T47D (cell line): ENCODE results near the gene DGKB.
"Not testable (repeated sequence)": the region's sequence is repeated elsewhere in the genome, so short reads cannot be mapped to it uniquely, and the experiment has no call there.

ENCODE experiments used
- DNase-seq, 2 experiments: peaks; one replicate each; pipeline versions ENCODE4 v3.0.0 to v3.0.0-alpha.2; 2011 to 2012; ENCODE audit warnings: low read depth in 1 of 2, low spot score in 1 of 2
- JUND ChIP-seq: IDR thresholded peaks from 2 replicates; pipeline ENCODE4 v1.6.1; 2012; ENCODE audit warnings: low read depth
- in situ Hi-C: cut with HindIII; loops from 2 replicates; pipeline ENCODE4 v1.10.0; 2016; ENCODE audit warnings: low sequenced_read_pairs, low pct_unique_long_range_greater_than_20kb

The DGKB gene

DNA sequence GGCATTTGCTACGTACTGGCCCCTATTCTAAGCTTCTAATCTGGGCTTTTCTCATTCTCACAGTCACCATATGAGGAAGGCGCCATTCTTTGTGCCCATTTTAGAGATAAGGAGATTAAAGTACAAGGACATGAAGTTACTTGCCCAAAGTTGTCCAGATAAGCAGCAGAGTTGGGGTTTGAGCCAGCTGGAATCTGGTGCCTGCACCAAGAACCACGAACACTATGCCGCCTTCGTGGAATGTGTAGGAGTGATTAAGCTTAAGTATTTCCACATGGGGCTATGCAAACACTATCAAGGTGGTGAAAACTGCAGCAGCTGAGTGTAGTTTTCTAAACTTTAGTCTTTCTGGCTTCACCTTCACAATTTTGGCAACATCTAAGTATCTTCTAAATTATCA lies 570.4 kb downstream of the DGKB start:
- in situ Hi-C loops = no loop called here
- no peak for DNase-seq
- no peak for TF ChIP-seq JUND

DNA sequence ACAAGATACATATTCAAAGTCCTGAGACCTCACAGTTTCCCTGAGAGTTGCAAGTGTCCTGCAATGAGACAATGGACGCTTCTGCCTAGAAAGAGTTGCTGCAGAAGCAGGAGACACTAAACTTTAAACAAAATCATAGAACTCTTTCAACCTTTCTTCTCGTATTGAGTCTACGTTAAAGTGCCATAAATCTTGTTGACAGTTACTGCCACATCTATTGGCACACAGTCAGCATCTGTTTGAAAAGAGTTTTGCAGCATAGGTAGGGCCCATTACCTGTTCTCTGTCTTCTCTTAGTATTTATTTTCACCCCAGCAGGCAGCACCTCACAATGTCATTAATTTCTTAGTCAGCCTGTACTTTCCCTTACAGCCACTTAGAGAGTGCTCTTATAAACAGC lies 577.8 kb downstream of the DGKB start:
- DNase-seq = no peak

DNA sequence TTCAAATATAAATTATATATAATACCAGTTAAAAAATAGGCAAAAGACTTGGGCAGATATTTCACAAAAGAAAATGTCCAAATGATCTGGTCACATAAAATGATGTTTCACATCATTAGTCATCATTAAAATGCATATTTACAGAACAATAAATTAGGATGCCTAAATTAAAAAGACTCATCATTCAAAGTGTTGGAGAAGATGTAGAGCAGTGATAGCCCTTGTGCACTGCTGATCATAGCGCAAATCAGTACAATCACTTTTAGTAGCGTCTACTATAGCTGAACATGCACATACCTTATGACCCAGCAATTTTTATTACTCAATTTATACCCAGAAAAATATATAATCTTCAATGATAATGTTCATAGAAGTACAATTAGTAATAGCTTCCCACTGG lies 579.8 kb downstream of the DGKB start:
- no peak for TF ChIP-seq JUND
- DNase-seq = no peak
- in situ Hi-C loops = no loop called here

More for the DNA sequence above, 577.8 kb downstream of the DGKB start:
- no peak for TF ChIP-seq JUND
- in situ Hi-C loops = no loop called here

DNA sequence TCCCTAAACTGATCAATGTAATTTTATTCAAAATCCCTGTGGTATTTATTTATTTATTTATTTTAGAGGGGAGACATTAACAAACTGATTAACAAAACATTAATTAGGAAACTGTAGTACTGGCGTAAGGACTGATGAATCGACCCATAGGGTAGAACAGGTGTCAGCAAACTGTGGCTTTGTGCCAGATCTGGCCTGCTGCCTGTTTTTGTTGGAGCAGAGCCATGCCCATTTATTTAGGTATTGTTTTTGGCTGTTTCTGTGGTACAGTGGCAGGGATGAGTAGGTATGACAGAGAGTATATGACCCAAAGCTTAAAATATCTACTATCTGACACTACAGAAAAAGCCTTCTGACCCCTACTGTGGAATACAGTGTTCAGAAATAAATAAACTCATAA lies 580.6 kb downstream of the DGKB start:
- in situ Hi-C loops = no loop called here
- no peak for TF ChIP-seq JUND

DNA sequence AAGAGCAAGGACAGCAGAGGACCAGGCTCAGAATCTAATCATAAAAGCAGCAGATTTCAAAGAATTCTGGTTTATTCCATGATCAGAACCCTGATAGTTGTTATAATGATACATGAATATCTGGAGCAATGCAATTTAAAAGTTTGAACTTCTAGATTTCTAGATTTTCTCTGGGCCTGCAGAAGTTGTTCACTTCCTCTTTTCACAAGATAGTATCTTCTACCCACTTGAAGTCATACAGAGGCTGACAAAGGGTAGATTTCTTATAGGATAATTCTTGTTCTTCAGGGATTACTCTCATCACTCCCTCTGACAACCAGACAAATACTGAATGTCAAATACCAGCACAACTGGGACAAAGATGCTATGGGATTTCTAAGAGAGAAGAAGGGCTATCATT lies 593.1 kb downstream of the DGKB start:
- in situ Hi-C loops = no loop called here
- no peak for DNase-seq
- no peak for TF ChIP-seq JUND

More for the DNA sequence above, 580.6 kb downstream of the DGKB start:
- peak in 1 of 2 experiments; percentile 39 for DNase-seq

DNA sequence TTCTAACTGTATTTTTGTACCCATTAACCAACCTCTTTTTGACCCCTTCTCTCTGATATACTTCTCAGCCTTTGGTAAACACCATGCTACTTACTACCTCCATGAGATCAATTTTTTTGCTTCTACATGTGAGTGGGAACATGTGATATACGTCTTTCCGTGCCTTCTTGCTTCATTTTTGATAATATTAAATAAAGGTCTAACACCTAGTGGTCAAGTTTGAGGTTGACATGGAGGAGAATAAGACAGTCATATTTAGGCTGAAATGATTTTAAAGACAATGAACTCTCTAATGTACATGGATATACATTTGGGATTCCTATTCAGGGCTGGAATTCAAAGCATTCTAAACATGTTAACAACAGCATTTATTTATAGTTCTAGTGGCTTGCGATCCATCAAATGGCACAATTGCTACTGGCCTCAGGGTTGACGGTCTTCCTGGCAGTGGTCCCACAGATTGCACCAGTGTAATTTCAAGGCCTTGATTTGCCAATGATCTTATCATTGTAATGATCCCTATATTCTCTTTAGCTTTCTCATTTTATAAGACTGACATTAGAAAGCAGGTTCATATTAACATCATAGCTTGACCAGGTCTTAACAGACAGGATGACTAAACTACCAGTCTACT lies 597.2 kb downstream of the DGKB start:
- in situ Hi-C loops = no loop called here
- no peak for TF ChIP-seq JUND
- peak in 1 of 2 experiments; percentile 20 for DNase-seq

DNA sequence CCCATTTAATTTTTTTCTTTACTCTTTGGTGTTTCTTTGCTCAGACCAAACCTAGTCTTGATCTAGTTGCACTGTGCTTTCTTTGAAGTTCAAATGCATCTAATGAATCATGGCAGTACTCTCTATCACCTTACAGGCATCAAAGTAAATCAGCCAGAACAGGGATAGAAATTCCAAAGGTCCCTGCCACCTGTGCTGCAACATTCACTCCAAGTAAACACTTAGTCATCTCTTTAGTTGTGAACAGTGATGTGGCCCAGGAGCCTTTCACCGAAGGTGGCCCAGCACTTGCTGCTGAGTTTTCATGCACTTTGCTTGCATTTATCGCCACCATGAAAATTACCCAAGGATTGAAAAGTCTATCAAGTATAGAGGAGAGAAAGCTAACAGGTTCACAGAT lies 599.0 kb downstream of the DGKB start:
- in situ Hi-C loops = no loop called here
- DNase-seq = no peak
- no peak for TF ChIP-seq JUND

DNA sequence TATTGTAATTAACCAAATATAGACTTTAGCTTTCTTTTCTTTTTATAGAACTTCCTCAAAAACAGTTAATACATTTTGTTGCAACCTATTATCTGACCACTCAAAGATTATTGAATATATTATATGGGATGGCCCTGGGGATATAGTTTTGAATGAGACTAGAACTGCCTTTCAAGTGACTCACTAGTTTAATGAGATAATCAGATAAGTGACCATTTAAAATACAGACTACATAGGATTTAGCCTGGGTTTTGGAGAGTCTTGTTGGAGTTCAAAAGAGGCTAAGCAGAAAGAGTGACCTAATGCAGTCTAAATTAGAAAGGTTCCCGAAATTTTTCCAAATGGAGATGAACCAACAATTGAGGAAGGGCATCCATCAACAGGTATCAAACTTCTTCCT lies 607.9 kb downstream of the DGKB start:
- DNase-seq = no peak
- TF ChIP-seq JUND = no peak
- in situ Hi-C loops = no loop called here

DNA sequence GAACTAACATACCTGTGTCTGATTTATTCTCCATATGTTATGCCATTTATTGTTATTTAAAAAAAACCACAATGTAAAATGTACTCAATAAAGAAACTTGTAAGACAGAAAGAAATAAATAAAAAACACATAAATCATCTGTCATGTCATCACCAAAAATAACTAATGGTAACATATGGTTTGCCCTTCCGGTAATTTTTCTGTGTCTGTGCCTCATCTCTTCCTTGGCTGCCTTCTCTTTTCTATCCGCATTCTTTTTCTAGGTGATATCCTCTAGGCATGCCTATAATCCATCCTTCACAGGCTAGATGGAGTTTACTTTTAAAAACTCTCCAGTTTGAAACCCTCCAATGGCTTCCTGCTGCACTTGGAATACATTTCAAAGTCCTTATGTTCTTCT lies 609.1 kb downstream of the DGKB start:
- TF ChIP-seq JUND = no peak
- DNase-seq = no peak
- in situ Hi-C loops = no loop called here

DNA sequence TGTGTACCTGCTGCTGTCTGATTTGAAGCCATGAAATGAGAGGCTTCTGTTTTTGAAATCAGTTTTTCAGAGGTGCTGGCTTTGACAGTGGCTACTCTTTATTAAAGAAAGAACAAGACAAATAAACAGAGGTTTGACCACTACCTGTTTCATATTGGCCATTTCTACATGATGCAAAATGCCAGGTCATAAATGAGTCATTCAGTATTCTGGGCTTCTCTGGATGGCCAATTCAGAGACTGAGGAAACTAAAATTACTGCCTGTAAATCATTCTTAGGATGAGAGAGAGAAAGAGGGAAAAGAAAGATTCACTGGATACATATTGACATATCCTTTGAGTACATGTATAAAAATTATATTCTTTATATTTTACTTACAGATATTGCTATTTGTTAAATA lies 609.8 kb downstream of the DGKB start:
- no peak for TF ChIP-seq JUND
- in situ Hi-C loops = no loop called here
- no peak for DNase-seq

DNA sequence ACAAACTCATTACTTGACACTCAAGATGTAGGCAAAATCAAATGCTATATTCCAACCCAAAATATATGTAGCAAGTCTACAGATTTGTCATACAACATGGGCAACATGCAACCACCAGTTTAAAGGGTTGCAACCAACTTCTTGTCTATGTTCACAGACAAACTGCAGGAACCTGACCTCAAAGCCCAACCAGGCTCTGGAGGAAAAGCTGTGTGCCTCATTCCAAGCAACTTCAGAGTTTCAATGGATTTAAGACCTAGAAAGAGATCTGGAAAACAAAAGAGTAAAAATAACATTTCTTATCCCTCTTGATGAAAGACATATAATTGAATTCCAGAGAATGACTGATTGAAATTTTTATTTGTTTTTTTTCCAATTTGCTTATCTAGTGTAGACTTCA lies 612.6 kb downstream of the DGKB start:
- in situ Hi-C loops = no loop called here
- TF ChIP-seq JUND = no peak
- no peak for DNase-seq

DNA sequence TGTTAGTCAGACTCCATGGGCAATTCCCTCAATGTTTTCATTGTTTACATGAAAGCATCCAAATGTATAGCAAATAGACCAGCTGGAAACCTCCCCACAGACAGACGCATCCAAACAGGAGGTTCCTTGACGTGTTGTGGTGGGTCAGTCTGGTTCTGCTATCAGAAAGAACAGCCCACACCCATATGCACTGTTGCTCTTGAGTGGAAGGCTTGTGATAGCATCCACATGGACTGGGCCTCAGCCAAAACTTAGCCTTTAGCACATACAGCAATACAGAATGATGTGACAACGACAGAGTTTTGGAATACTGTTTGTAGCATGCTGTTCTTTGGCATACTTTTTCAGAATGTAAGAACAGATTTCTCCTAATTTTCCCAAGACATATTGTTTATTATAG lies 613.9 kb downstream of the DGKB start:
- in situ Hi-C loops = no loop called here
- TF ChIP-seq JUND = no peak
- no peak for DNase-seq

DNA sequence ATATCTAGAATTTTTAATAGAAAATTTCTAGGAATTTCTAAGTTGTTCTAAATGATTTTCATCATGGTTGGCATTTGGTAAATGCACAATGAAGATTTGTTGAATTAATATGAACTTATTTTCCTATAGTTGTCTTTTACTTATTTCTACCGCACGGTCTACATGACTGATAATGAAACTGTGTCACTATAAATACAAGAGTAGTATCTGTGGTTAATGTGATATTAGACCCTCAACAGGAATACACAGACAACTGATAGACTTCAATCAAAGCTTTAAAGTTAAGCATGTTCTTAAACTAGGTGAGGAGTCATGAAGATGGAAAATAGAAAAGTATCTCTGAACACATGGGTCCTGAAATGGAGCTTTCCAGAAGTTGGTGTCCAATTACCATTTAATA lies 615.2 kb downstream of the DGKB start:
- in situ Hi-C loops = no loop called here
- TF ChIP-seq JUND = no peak

DNA sequence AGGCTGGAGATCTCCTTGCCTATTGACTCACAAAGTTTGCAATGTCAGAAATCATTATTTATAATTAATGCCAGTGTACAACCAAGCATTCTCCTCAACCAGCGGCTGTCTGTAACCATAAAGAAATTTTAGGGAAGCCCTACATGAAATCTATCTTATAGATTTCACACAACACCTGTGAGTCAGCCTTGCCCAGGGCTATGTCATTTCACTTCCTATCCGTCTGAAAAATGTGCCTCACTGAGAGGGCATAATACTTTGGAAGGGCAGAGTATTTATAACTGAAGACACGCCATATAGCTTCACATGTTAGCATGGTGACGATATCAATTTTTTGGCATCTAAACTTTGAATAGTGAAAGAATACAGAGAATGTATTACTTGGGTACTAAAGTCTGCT lies 616.5 kb downstream of the DGKB start:
- TF ChIP-seq JUND = no peak
- in situ Hi-C loops = no loop called here

More for the DNA sequence above, 615.2 kb downstream of the DGKB start:
- no peak for DNase-seq

DNA sequence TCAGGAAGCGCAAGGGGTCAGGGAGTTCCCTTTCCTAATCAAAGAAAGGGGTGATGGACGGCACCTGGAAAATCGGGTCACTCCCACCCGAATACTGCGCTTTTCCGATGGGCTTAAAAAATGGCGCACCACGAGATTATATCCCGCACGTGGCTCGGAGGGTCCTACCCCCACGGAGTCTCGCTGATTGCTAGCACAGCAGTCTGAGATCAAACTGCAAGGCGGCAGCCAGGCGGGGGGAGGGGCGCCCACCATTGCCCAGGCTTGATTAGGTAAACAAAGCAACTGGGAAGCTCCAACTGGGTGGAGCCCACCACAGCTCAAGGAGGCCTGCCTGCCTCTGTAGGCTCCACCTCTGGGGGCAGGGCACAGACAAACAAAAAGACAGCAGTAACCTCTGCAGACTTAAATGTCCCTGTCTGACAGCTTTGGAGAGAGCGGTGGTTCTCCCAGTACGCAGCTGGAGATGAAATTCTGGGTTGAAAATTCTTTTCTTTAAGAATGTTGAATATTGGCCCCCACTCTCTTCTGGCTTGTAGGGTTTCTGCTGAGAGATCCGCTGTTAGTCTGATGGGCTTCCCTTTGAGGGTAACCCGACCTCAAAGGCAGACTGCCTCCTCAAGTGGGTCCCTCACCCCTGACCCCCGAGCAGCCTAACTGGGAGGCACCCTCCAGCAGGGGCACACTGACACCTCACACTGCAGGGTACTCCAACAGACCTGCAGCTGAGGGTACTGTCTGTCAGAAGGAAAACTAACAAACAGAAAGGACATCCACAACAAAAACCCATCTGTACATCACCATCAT lies 623.3 kb downstream of the DGKB start:
- in situ Hi-C loops = not testable (repeated sequence)

More for the DNA sequence above, 616.5 kb downstream of the DGKB start:
- no peak for DNase-seq

More for the DNA sequence above, 623.3 kb downstream of the DGKB start:
- not testable (repeated sequence) for DNase-seq
